ENCODE data around the gene PRCC. TPM values are rescaled to one million over a fixed set of nuclear protein-coding genes. Genes with fewer than 3 reads are reported as not detected.
"Not testable (repeated sequence)": the region's sequence is repeated elsewhere in the genome, so short reads cannot be mapped to it uniquely, and the experiment has no call there.

PRCC gene
- total RNA-seq, 1 experiment from 2014 or later: 40.3 TPM

DNA sequence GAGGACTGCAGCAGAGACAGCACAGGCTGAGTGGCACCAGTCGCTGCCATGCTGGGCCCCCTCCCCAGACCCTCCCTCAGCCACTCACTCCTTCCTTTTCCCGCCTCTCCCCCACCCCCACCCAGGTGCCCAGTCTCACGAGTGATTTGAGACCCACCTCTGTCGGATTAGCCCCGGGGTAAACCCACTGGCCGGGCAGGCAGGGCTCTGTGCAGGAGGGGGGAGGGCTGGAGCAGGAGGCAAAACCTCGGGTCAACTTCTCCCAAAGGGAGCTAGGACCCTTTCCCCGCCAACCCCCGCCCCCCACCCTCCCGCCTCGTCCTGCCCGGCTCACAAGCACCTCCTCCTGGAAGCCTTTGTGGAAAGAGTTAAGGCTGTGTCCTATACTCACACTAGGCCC lies 23.0 kb upstream of the PRCC start:
- no peak for DNase-seq (ENCODE audit: low spot score)

DNA sequence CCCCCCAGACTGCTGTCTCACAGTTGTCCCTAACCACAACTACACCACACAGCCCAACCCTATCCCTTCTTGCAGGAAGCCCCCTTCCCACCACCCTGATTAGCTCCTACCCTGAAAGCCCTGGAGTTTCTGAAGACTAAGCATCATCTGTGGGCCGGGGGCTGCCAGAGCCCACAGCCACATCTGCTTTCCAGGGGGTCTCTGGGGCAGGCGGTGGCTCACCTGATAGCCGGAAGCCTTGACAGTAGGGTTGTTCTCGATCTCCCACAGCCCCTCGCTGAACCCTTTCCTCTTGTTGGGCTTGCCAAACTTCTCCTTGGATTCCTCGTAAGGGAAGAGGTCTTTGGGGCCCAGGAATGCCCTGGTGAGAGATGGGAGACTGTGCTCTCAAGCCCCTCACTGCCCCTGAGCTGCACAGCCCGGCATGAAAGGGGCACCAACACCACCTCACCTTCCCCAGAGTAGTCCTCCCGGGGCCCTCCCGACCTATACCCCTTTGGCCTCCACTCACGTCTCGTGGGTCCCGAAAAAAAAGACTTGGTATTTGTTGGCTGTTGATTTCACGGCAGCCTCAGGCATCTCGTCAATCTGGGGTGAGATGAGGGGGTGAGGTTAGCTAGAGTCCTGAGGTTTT lies 22.4 kb upstream of the PRCC start:
- DNase-seq (ENCODE audit: low spot score): no peak

DNA sequence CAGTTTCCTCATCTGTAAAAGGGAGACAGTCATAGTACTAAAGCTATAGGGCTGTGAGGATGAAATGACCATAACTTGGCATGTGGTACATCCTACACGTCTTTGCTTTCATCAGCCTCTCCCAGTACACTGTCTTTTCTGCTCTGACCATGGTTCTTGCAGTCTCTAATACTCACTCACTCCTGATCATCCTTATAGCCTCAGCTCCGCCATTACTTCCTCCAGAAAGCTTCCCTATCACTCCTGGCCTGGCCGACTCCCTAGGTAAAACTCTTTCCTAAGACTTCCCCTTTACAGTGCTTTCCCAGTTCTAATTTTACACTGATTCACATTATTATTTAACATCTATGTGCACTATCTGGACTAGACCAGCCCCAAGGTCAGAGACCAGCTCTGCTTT lies 21.5 kb upstream of the PRCC start:
- DNase-seq (ENCODE audit: low spot score): no peak

DNA sequence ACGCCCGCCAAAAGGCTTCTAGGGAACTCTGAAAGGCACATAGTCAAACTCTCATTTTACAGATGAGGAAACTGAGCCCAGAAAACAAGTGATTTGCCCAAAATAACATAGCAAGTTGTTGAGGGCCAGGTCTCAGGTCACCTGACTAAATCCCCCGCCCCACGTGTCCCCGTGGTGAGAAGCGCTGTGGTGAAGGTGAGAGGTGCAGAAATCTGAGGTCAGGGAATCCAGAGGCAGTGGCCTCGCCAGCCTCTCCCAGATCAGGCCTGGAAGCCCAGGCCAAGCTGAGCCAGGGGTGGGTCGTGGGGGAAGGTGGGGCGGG lies 21.0 kb upstream of the PRCC start:
- no peak for DNase-seq (ENCODE audit: low spot score)

DNA sequence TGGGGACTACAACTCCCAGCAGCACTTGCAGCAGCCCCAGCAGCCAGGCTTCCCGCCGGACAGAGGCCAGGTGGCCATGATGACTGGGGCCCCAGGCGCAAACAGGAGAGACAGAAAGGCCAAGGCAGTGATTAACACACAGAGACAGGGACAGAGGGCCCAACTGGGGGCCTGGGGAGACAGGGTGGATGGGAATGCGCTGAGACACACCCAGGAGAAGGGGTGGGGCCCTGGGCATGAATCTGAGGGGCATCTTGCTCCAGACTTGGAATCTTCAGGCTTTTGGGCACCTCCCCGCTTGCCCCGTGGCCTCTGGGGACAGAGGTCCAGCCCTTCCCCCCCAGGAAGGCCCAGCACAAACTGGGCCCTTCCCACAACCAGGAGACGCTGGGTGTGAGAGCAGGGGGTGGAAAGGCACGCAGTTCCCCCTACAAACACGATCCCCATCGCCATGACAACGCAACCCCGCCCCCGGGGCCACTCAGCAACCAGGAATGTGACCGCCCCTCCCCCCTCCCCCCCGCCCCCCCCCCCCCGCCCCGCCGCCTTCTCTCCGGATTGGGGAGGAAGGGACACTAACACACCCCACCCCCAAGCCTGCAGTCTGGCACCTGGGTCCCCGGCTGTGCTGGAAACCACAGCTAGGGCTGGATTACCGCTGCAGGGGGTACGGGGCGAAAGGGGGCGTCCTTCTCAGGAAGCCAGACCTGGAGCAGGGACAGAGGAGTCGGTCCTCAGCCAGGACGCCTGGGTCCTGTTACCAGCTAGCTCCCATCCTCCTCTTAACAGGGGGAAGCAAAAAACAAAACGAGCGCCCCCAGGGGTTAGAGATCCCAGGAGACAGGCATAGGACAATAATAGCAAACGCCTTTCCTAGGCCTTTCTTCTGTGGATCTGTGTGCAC lies 20.4 kb upstream of the PRCC start:
- peak; percentile 95 for DNase-seq (ENCODE audit: low spot score)

DNA sequence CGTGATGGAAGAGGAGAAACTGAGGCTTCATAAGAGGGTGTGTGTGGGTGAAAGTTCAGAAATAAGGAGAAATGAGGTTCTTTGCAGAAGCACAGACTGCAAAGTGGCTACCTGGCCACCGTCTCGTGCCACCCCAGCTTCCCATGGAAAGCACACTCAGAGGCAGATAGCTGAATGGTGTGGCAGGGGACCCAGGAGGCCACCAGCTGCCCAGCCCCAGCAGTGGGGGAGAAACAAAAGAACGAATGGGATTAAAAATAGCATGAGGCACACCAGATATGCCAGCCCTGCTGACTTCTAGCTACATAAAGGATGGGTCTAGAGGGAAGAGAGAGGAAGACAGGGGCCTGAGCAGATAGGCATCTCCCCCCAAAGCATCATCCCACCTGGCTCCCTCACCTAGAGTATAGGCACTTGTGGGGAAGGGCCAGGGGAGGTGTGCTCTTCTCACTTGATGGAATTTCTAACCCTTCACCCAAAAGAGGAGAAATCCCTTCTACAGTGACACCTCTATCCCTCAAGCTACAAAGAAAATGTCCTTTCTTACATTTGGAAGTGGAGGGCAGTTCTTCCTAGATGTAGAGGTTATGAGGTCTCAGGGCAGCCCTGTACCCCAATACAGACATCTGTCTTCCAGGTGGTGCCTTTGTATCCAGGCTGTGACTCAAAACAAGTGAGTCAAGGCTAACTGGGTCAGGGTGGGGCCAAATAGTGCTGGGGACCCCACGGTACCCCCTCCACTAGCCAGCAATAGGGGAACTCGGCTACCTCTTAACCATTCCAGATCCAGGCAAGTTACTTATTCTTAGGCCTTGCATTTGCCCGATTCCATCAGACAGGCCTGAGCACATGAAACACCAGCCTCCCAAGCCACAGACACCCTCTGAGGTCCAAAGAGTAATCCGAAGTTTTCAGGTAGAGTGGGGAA lies 19.3 kb upstream of the PRCC start:
- DNase-seq (ENCODE audit: low spot score): peak; percentile 38

DNA sequence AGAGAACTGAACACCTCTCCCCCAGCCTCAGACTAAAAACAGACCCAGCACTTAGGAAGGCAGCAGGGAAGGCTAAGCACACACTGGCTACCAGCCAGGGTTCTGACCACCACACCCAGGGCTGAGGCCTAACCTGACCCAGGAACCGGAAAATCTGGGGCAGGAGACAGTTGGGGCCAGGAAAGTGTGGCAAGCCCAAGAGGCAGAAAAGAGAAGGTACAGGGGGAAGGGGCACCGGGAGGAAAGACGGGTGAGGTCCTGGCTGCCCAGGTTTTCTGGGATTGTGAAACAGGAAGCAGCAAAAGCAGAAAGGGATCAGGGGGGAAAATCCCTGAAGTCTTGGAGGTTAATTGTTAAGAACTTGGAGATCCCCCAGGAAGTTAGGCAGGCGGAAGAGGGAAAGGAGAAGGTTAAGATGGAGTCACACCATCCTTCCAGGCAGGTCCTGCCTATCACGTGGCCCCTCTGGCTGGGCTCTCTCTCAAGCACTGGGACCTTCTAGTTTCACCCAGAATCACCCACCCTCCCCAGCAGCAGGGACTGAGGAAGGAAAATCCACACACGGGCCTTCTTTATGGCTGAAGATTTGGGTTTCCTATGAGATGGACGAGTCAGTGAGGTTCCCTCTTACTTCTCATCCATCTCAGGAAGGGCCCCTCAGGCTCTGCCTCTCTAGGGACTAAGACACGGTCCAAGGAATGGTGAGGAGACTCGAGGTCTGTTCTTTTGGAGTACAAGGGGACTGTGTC lies 18.5 kb upstream of the PRCC start:
- peak; percentile 76 for DNase-seq (ENCODE audit: low spot score)

DNA sequence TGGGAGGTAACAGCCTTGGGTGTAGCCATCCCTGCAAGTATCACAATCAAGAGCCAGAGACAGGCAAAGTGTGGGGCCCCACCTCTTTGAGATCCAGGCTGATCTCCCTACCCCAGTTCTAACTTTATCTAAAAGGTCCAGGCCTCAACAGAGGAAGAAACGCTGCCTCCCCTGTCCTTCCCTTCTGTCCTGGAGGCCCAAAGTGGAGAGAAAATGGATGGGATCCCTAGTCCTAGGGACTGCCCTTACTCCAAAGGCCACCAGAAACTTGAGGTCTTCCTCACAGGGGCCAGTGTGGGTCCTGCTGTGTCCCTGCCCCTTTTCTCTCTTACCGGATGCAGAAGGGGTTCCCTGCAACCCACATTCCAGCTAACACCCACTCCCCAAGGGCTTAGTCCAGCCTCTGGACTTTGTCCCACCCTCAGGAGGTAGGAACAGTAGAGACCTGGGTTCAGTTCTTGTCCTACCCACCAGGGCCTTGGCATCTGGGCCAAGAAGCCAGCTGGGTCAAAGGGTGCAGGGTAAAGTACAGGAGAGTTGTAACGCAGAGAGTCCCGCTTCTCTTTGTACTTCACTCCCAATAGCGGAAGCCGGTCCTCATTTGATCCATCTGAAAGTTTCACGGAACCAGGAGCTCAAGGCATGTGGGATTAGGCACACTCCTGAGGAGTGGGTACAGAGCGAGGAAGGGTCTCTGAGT lies 17.8 kb upstream of the PRCC start:
- DNase-seq (ENCODE audit: low spot score): no peak

DNA sequence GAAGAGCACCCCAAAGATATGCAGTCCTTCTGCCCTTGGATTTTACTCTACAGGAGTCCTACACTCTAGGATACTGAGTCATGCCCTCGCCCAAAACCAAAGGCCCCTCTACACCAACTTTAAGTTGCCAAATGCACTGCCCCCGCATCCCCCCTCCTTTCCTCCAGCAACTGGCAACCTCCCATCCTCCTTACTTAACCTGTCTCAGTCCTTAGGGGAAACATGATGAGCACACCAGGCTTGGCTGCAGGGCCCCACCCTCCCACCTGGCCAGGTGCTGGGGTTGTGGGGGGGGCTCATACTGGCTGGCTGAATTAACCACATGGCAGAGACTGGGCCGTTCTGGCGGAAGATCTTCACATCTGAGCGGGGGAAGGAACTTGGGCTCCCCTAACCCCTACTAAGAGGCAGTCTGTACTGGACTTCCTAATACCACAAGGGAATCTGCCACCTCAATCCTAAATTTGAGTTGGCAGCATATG lies 17.1 kb upstream of the PRCC start:
- peak; percentile 26 for DNase-seq (ENCODE audit: low spot score)

DNA sequence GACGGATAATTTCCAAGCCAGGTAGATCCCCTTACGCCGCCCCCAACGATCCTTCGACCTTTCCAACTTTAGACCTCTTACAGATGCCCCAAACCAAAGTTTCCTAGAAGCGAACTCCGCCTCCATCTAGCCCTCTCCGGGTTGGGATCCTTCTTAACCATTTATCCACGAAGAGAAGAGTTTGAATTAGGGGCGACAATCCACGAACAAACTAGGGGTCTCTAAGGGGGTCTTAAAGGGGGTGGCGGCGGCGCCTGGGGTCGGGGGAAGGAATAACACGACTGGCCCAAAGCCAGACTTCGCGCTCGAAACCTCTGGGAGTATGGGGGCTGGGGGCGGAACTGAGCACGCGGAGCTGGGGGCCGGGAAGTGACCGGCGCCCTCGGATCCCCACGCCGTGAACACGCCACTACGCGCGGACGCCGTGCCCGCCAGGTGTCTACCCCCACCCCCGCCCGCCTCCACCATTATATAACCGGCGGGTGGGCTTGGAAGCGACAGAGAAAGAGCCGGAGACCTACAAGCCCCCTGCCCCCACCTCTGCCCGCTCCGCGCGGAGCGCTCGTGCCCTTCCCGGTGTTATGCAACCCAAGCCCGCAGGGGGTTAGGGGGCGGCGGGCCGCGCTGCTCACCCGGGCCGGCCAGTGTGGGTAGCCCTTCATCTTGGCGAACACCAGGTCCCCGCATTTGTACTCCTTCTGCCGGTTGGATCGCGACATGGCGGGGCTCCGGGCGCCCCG lies 16.5 kb upstream of the PRCC start:
- DNase-seq (ENCODE audit: low spot score): no peak

DNA sequence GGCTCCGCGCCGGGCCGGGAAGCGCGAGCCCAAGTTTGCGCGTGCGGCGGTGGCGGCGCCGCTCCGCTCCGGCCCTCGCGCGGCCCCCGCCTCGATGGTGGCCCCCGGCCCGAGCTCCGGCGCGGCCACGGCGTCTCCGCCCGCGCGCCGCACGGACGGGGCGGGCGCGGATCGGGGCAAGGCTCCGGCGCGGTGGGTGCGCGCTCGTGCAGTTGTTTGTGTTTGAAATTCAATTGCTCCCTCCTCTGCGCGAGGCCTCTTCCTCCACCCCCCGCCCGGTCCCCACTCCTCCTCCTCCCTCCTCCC lies 15.9 kb upstream of the PRCC start, which contains the start of gene HDGF:
Gene HDGF (minus strand): TSS at position 225 of the 306 bp plus-strand sequence. CDS start 246 bp downstream, outside the sequence.
- no peak for DNase-seq (ENCODE audit: low spot score)

DNA sequence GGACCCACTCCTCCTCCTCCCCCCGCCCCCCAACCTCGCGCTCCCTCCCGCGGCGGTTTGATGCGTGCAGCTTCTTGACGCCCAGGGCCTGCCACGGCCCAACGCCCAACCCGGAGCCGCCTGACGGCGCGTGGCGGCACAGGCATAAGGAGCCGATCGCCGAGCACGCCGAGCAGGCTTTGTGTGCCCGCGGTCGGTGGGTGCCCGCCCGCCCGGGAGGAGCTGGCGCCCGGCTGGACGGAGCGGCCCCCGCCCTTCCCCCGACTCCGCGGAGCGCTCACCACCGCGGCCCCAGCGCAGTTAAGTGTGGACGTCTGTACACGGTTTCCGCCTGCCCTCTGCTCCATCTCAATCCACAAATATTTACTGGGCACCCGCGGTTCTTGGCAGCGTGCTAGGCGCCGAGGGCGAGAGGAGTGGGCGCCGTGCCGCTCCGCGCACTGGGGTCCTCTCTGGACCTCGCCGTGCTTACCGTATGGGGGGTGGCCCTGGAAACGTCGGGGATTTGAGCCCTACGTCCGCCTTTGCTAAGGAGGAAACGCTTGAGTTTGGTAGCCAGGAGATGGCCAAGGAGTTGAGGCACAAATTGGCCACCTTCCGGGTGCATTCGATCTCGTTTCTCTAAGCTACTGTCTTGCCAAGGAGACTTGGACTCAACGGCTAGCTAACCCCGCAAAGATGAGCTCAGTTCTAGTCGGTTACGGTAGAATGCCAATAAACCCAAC lies 15.4 kb upstream of the PRCC start:
- DNase-seq (ENCODE audit: low spot score): peak; percentile 84

DNA sequence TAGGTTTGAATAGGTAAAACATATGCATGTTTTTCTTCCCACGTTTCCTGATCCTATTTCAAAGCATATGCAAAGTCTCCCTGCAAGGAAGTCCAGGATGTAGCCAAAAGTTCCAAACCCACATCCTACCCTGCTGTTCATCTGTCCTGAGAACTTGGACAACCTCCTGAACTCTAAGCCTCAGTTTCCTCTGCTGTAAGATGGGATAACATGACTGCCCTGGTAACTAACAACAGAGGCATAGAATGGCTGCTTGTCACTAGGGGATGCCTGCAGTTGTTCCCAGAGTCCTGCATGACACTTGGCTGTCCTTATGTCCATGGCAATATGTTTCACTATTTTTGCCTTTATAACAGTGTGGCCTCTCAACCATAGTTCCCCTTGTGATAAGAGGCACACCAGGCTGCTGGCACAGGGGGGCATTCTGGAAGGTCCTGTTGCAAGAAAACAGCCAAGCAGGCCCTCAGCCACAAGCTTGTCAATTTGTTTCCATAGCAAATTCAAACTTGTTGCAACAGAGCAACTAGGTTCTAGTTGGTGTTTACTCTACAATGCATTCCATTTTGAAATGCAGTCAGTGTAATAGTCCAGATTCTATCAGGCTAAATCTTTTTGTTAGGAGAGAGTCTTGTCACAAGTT lies 14.4 kb upstream of the PRCC start:
- DNase-seq (ENCODE audit: low spot score): no peak

DNA sequence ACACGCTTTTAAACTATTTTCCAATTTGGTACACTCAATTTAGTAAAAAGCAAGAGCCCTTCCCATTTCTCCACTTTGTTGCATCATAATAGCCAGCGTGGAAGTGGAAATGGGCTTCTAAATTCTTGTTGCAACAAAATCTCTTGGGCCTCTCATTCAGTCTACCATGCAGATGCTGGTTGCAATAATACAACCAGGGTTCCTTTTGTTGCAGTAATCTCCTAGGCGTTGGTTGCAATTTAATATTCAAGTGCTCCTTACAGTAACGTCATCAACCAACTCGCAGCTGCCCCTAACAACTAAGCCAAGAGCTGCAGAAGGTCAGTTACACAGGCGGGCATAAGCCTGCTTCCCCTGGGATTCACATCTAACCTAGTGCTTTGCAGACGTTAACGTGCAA lies 13.1 kb upstream of the PRCC start:
- DNase-seq (ENCODE audit: low spot score): no peak

DNA sequence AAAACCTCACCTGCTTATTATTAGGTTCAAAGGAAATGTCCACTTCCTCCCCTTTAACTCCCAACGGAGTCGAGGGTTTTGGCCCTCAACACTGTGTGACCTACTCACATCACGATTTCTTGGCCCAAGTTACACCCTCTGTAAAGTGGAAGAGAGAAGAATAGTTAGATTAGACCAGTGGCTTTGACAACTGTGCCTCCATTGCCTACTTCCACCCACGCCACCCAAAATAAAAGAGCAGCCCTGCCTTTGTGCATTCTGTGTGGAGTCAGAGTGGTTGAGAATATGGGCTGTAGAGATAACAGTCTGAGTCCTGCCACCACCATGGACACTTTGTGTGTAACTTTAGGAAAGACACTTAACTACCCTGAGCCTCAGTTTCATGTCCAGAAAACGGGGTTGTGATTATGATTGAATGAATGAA lies 11.8 kb upstream of the PRCC start:
- no peak for DNase-seq (ENCODE audit: low spot score)

DNA sequence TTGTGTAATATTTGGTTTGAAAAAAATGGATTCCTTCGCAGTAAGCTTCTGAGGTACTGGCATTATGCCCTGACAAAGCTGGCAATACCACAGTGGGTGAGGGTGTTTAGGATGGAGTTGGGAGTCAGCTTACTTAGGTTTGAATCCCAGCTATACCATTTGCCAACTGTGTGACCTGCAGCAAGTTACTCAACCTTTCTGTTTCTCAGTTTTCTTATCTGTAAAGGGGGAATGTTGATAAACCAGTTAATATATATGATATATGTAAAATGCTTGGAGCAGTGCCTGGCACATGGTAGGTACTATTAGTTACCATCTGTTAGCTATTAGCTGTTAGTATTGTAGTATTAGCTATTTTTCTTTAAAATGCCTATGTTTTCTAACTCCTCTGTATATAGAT lies 11.0 kb upstream of the PRCC start:
- no peak for DNase-seq (ENCODE audit: low spot score)

DNA sequence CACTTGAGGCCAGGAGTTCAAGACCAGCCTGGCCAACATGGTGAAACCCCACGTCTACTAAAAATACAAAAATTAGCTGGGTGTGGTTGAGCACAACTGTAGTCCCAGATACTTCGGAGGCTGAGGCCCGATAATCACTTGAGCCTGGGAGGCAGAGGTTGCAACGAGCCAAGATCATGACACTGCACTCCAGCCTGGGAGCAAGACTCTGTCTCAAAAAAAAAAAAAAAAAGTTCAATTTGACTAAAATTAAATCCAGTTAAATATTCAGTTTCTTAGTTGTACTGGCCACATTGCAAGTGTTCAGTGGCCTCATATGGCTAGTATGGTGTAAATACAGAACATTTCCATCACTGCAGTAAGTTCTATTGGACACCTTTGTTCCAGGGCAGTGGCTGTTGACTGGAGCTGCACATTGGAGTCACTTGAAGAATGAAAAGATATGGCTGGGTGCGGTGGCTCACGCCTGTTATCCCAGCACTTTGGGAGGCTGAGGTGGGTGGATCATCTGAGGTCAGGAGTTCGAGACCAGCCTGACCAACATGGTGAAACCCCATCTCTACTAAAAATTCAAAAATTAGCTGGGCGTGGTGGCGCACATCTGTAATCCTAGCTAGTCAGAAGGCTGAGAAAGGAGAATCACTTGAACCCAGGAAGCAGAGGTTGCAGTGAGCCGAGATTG lies 9.6 kb upstream of the PRCC start:
- not testable (repeated sequence) for DNase-seq (ENCODE audit: low spot score)

DNA sequence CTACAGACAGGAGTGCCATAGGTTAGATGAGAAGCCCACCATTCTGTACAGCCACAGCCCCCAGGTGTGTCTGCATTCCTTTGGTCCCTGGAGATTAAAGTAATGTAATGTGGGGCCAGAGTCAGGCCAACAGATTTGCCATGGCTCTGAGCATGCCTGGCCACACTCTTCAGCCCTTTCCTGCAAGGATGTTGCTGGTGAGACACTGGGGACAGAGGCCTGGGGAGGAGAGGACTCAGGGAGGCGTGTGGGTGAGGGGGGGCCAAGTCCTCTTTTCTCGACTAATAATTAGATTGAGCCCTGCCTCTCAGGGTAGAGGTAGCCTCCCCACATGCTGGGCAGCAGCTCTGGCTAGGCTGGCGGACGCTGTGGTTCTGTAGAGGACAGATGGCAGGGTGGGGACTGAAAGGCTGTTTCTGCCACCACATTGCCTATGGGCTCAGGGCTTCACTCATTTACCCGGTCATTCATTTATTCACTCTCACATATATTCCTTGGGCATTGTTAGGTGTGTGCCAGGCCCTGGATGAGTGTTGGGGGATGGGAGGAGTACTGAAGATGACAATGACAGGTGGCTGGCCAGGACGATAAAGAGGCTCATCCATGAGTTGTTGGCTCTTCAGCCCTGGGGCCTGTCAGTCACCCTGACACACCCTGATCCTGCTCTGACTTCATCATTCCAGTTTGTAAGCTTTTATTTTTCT lies 7.1 kb upstream of the PRCC start:
- DNase-seq (ENCODE audit: low spot score): no peak

All from A172 (cell line).